Small intestine (tissue), 7 donors: Measurements from ENCODE around the gene CARM1. TPM values are rescaled to one million over a fixed set of nuclear protein-coding genes. Genes with fewer than 3 reads are reported as not detected.
"Not testable (repeated sequence)": the region's sequence is repeated elsewhere in the genome, so short reads cannot be mapped to it uniquely, and the experiment has no call there.

Experiments
- DNase-seq, 2 donors: peaks; one replicate each; pipeline versions ENCODE4 v3.0.0 to v3.0.0-alpha.2; 2013
- FAIRE-seq: peaks from 2 replicates; lab custom pipeline; 2012; peaks lifted over from hg19 to GRCh38; lab: Jason Lieb, UNC
- H3K27ac ChIP-seq, 3 donors: one replicate each; pipeline ENCODE4 v1.5.1; 2013; ENCODE audit warnings: low read length in 2 of 3, mild to moderate bottlenecking in 2 of 3, control low read depth in 1 of 3, inconsistent platforms in 1 of 3, low read depth in 1 of 3, moderate library complexity in 1 of 3
- H3K27me3 ChIP-seq, 3 donors: one replicate each; pipeline ENCODE4 v1.6.1; 2013; ENCODE audit warnings: low read length in 3 of 3, inconsistent platforms in 1 of 3; ENCODE audit not compliant: control insufficient read depth in 3 of 3, insufficient read depth in 3 of 3
- H3K36me3 ChIP-seq, 3 donors: one replicate each; pipeline ENCODE4 v1.6.1; 2013; ENCODE audit warnings: low read length in 3 of 3, inconsistent platforms in 1 of 3, low read depth in 1 of 3, mild to moderate bottlenecking in 1 of 3, moderate library complexity in 1 of 3; ENCODE audit not compliant: control insufficient read depth in 3 of 3, insufficient read depth in 2 of 3
- H3K4me1 ChIP-seq, 3 donors: one replicate each; pipeline ENCODE4 v1.6.1; 2013; ENCODE audit warnings: low read length in 2 of 3, inconsistent platforms in 1 of 3, low read depth in 1 of 3, mild to moderate bottlenecking in 1 of 3, moderate library complexity in 1 of 3; ENCODE audit not compliant: control insufficient read depth in 3 of 3, insufficient read depth in 2 of 3
- H3K4me3 ChIP-seq, 3 donors: one replicate each; pipeline ENCODE4 v1.5.1; 2013; ENCODE audit warnings: low read length in 3 of 3, control low read depth in 1 of 3, inconsistent platforms in 1 of 3, low read depth in 1 of 3, mild to moderate bottlenecking in 1 of 3, moderate library complexity in 1 of 3
- H3K9me3 ChIP-seq, 2 donors: one replicate each; pipeline ENCODE4 v1.6.1; 2013; ENCODE audit warnings: low read depth in 1 of 2, low read length in 1 of 2; ENCODE audit not compliant: control insufficient read depth in 2 of 2, insufficient read depth in 1 of 2
- WGBS, 3 donors: extraction: QIAGEN DNeasy Blood & Tissue Kit; methylation state at CpG; one replicate each; pipeline ENCODE4 v1.1.7; 2013; 5-methylcytosine and 5-hydroxymethylcytosine counted together
- polyA plus RNA-seq, 4 donors: library from polyadenylated mRNA; stranded (reverse) in 3 of 4; unstranded in 1 of 4; fragments of 200-250 nt in 3 of 4; fragments of 120-200 nt in 1 of 4; gene quantifications; one replicate each; pipeline versions ENCODE4 v1.2.1 to v1.2.3, GENCODE V29; 2013
- donor health status: healthy with polysubstance abuse.
- donor health status: control.
- donor health status: control.
- donor health status: Bipolar disorder and iron deficiency.
- donor health status: healthy.

The CARM1 gene
- polyA plus RNA-seq, 4 donors = 30.0 to 48.9 (median 37.0) TPM

- H3K9me3 ChIP-seq = no peaks in the 10 kb centered on the region
- no peak overlapping the region for H3K4me3 ChIP-seq
- H3K27ac ChIP-seq = no peak overlapping the region
- 88 to 91% (median 89%) methylated on average over 28 to 33 of the region's 33 CpGs for WGBS, 3 donors
- peaks cover 0 to 7% (median 0%) of the 10 kb centered on the region in 3 donors for H3K4me1 ChIP-seq
- H3K36me3 ChIP-seq = peaks cover 18 to 81% (median 22%) of the 10 kb centered on the region in 3 donors
- FAIRE-seq (no peak), DNase-seq (no peak)
- H3K27me3 ChIP-seq = no peaks in the 10 kb centered on the region
Observed at GRCh38 chr19:10830931-10831779, 40.2 kb upstream of the CARM1 start.

- WGBS, 3 donors = 81 to 83% (median 81%) methylated on average over 28 of the region's 28 CpGs
- no peak overlapping the region for H3K27ac ChIP-seq
- H3K4me1 ChIP-seq = peaks cover 0 to 14% (median 0%) of the 10 kb centered on the region in 3 donors
- no peak for DNase-seq
- no peak for FAIRE-seq
- no peak overlapping the region for H3K4me3 ChIP-seq
- H3K36me3 ChIP-seq = peaks cover 13 to 72% (median 21%) of the 10 kb centered on the region in 3 donors
- H3K27me3 ChIP-seq = no peaks in the 10 kb centered on the region
- H3K9me3 ChIP-seq = peaks cover 0 to 9% of the 10 kb centered on the region in 2 donors
Observed at GRCh38 chr19:10831987-10832938, 39.1 kb upstream of the CARM1 start.

- WGBS, 3 donors = 84 to 92% (median 91%) methylated on average over 20 of the region's 20 CpGs
- Histone ChIP-seq H3K9me3 (peaks cover 0 to 12% of the 10 kb centered on the region in 2 donors), H3K36me3 (peaks cover 13 to 69% (median 21%) of the 10 kb centered on the region in 3 donors), H3K4me3 (no peak overlapping the region), H3K27ac (no peak overlapping the region), H3K4me1 (peaks cover 0 to 14% (median 0%) of the 10 kb centered on the region in 3 donors), H3K27me3 (no peaks in the 10 kb centered on the region)
- FAIRE-seq (no peak), DNase-seq (no peak)
Observed at GRCh38 chr19:10832939-10833296, 38.4 kb upstream of the CARM1 start.

GRCh38 chr19:10835089-10835753, 36.1 kb upstream of the CARM1 start:
- FAIRE-seq (no peak), DNase-seq (peak in 1 of 2 donors; percentile 100)
- no peaks in the 10 kb centered on the region for H3K27me3 ChIP-seq
- peak overlapping the region; percentile 52 to 100 (median 93) for H3K27ac ChIP-seq
- H3K9me3 ChIP-seq = peaks cover 0 to 12% of the 10 kb centered on the region in 2 donors
- H3K4me1 ChIP-seq = peaks cover 0 to 14% (median 0%) of the 10 kb centered on the region in 3 donors
- H3K36me3 ChIP-seq = peaks cover 6 to 50% (median 16%) of the 10 kb centered on the region in 3 donors
- H3K4me3 ChIP-seq = peak overlapping the region in 2 of 3 donors; percentile 70 to 96
- 34 to 52% (median 49%) methylated on average over 31 to 32 of the region's 32 CpGs for WGBS, 3 donors

- peak within 1 kb of the TSS; percentile 37 to 96 (median 70) for H3K4me3 ChIP-seq
- no peaks in the 10 kb centered on the region for H3K27me3 ChIP-seq
- H3K27ac ChIP-seq = peak within 1 kb of the TSS; percentile 92 to 100 (median 93)
- DNase-seq (peak; percentile 92 to 99), FAIRE-seq (no peak)
- H3K9me3 ChIP-seq = peaks cover 0 to 12% of the 10 kb centered on the region in 2 donors
- peaks cover 0 to 14% (median 0%) of the 10 kb centered on the region in 3 donors for H3K4me1 ChIP-seq
- peaks cover 3 to 43% (median 11%) of the 10 kb centered on the region in 3 donors for H3K36me3 ChIP-seq
- WGBS, 3 donors = 0 to 1% (median 1%) methylated on average over 50 of the region's 50 CpGs
Observed at GRCh38 chr19:10835754-10836478, 35.4 kb upstream of the CARM1 start, which contains the start of gene TMED1. TMED1 (minus strand) TSS chr19:10836212; CDS start chr19:10836191, 21 bp downstream.

- Histone ChIP-seq H3K4me1 (peaks cover 0 to 14% (median 0%) of the 10 kb centered on the region in 3 donors), H3K4me3 (peak overlapping the region in 2 of 3 donors; percentile 70 to 96), H3K27me3 (no peaks in the 10 kb centered on the region), H3K27ac (peak overlapping the region; percentile 92 to 100 (median 93)), H3K9me3 (peaks cover 0 to 12% of the 10 kb centered on the region in 2 donors), H3K36me3 (peaks cover 3 to 35% (median 5%) of the 10 kb centered on the region in 3 donors)
- WGBS, 3 donors = 34 to 38% (median 37%) methylated on average over 38 of the region's 38 CpGs
- DNase-seq (peak; percentile 86 to 94), FAIRE-seq (no peak)
Observed at GRCh38 chr19:10836479-10837330, 34.6 kb upstream of the CARM1 start.

- 95 to 96% (median 96%) methylated on average over 7 of the region's 7 CpGs for WGBS, 3 donors
- H3K4me1 ChIP-seq = peaks cover 0 to 14% (median 0%) of the 10 kb centered on the region in 3 donors
- H3K36me3 ChIP-seq = peaks cover 2 to 26% (median 3%) of the 10 kb centered on the region in 3 donors
- not testable (repeated sequence) for H3K27me3 ChIP-seq, FAIRE-seq, H3K27ac ChIP-seq, H3K4me3 ChIP-seq, DNase-seq
- peaks cover 0 to 12% of the 10 kb centered on the region in 2 donors for H3K9me3 ChIP-seq
Observed at GRCh38 chr19:10837649-10838048, 33.7 kb upstream of the CARM1 start.
